Activated CD4-positive, alpha-beta T cell treated with anti-CD3 and anti-CD28 coated beads, Interleukin-2, amount 50 U/mL, for 4 hours (primary cell): ENCODE results near the gene CCL14.
"Not testable (repeated sequence)": the region's sequence is repeated elsewhere in the genome, so short reads cannot be mapped to it uniquely, and the experiment has no call there.

ENCODE experiments used
- DNase-seq, 2 experiments: peaks; one replicate each; pipeline ENCODE4 v3.0.0-alpha.2; 2020

The CCL14 gene

DNA sequence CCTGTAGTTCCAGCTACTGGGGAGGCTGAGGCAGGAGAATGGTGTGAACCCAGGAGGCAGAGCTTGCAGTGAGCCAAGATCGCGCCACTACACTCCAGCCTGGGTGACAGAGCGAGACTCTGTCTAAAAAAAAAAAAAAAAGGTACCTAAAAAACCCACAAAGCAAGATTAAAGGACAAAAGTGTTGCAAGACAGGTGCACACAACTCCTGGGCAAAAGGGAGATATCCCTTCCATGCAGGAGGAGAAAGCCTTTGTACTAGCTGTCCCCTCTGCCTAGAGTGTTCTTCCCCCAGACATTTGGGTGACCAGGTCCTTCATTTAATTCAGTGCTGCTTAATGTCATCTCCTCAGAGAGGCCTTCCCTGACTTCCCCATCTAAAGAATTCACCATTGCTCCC lies 48.0 kb downstream of the CCL14 start:
- DNase-seq: not testable (repeated sequence)

DNA sequence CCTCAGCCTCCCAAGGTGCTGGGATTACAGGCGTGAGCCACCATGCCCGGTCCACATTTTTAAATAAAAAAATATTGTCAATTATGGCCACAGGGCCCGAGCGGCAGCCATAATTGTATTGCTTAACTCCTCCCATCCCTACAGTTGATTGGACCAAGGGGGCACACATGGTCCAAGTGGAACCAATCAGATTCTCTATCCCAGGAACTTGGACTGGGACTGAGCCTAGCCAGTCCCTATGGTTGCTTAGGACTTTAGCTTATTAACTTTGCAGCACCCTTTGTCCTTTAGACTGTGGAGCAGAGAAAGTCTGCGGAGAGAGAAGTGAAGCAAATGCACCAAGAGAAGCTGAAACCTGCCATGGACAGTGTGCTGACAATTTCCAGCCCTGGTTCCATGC lies 50.5 kb downstream of the CCL14 start:
- DNase-seq: no peak

DNA sequence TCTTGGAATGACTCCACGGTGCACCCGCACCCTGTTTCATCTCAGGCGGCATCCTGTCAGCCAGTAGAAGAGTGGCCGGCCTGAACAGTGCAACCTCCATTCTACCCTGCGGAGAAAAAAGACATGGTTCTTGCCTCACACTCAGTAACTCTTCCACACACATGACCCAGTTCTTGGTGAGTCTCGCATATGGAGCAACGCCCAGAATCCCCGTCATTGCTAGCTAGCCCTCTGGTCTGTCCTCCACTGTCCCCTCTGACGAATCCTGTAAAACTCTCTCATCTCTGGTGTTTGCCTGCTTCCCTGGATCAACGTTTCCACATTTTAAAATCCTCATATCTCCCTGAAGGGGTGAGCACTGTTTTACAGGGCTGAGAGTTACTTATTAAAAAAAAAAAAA lies 51.8 kb downstream of the CCL14 start:
- DNase-seq: no peak
